Fibroblast of mammary gland (primary cell): Measurements from ENCODE around the gene COTL1.
"Not testable (repeated sequence)": the region's sequence is repeated elsewhere in the genome, so short reads cannot be mapped to it uniquely, and the experiment has no call there.

ENCODE experiments used
- DNase-seq: peaks from one replicate; pipeline ENCODE4 v3.0.0-alpha.2; 2010; ENCODE audit warnings: low read depth
- H3K4me3 ChIP-seq: 2 replicates; pipeline ENCODE4 v1.5.1; 2011; ENCODE audit warnings: low read depth, mild to moderate bottlenecking, low read length, moderate library complexity; ENCODE audit not compliant: control insufficient read depth
- CTCF ChIP-seq: conservative IDR thresholded peaks from 2 replicates; pipeline ENCODE4 v1.5.1; 2011; ENCODE audit warnings: low read depth, low read length, inconsistent platforms; ENCODE audit not compliant: control insufficient read depth, insufficient read depth

COTL1 gene

GRCh38 chr16:84628226-84628731, 10.4 kb upstream of the COTL1 start:
- no peak for DNase-seq
- TF ChIP-seq CTCF: no peak
- no peak overlapping the region for H3K4me3 ChIP-seq

DNA sequence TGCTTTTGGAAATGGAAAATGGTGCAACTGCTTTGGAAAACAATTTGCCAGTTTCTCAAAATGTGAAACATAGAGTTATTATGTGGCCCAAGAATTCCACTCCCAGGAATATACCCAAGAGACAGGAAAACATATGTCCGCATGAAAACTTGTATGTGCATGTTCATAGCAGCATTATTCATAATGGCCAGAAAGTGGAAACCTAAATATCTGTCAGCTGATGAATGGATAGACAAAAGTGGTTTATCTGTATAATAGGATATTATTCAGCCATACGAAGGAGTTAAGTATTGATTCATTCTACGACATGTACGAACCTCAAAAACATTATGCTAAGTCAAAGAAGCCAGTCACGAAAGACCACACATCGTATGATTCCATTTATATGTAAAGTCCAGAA, 7.7 kb upstream of the COTL1 start:
- TF ChIP-seq CTCF: no peak
- no peak for DNase-seq
- no peak overlapping the region for H3K4me3 ChIP-seq

- not testable (repeated sequence) for DNase-seq, H3K4me3 ChIP-seq
These were observed 3.0 kb upstream of the COTL1 start for GRCh38 chr16:84620913-84621312.

DNA sequence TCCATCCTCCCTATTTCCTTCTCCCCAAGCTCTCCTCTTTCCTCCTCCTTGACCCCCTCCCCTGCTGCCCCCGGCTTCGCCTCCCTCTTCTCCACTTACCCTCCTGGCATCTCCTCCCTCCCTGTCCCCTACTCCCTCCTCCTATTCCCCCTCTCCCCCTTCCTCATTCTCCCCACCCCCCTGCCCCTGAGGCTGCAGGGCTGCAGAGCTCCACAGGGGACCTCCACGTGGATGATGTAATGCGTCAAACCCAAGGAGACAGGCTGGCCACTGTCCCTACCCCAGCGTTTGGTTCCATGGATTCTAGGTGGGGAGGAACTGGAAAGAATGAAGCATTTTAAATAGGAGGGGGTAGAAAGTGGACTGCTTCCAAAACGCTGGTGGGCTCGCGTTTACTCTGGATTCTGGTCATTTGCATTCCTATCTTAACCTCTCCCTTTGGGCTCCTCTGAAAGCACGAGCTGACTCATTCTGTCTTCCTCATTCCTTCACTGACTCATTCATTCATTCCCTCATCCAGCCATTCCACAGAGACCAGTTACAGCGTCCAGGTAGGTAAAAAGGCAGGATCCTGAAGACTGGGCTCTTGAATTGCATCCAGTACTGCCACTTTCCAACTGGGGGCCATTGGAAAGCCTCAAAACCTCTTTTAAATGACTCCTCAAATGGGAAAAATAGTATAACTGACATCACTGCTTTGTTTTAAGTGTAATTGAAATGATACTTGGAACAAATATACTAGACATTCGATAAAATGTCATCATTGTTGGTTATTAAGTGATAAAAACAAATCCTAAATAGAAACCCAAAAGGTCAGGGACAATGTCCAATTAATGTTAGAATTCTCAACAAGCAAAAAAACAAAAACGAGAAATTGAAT, 943 bp upstream of the COTL1 start:
- DNase-seq: peak; percentile 98
- H3K4me3 ChIP-seq: peak overlapping the region; percentile 32
- TF ChIP-seq CTCF: no peak

- H3K4me3 ChIP-seq: peak overlapping the region; percentile 91
- TF ChIP-seq CTCF: no peak
- no peak for DNase-seq
These were observed 662 bp downstream of the COTL1 start for GRCh38 chr16:84617041-84617790.

- no peak for TF ChIP-seq CTCF
- DNase-seq: no peak
- peak overlapping the region; percentile 91 for H3K4me3 ChIP-seq
These were observed 1.4 kb downstream of the COTL1 start for GRCh38 chr16:84616515-84616914.
